RPMI8226 (cell line): Measurements from ENCODE around the gene ZC3H7B.
A peak's percentile ranks its signal among the peaks of the same experiment; 100 is the strongest.
"Not testable (repeated sequence)": the region's sequence is repeated elsewhere in the genome, so short reads cannot be mapped to it uniquely, and the experiment has no call there.

Experiments used
- DNase-seq: peaks from one replicate; pipeline ENCODE4 v3.0.0-alpha.2; 2015

Gene ZC3H7B, protein sequence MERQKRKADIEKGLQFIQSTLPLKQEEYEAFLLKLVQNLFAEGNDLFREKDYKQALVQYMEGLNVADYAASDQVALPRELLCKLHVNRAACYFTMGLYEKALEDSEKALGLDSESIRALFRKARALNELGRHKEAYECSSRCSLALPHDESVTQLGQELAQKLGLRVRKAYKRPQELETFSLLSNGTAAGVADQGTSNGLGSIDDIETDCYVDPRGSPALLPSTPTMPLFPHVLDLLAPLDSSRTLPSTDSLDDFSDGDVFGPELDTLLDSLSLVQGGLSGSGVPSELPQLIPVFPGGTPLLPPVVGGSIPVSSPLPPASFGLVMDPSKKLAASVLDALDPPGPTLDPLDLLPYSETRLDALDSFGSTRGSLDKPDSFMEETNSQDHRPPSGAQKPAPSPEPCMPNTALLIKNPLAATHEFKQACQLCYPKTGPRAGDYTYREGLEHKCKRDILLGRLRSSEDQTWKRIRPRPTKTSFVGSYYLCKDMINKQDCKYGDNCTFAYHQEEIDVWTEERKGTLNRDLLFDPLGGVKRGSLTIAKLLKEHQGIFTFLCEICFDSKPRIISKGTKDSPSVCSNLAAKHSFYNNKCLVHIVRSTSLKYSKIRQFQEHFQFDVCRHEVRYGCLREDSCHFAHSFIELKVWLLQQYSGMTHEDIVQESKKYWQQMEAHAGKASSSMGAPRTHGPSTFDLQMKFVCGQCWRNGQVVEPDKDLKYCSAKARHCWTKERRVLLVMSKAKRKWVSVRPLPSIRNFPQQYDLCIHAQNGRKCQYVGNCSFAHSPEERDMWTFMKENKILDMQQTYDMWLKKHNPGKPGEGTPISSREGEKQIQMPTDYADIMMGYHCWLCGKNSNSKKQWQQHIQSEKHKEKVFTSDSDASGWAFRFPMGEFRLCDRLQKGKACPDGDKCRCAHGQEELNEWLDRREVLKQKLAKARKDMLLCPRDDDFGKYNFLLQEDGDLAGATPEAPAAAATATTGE

DNA sequence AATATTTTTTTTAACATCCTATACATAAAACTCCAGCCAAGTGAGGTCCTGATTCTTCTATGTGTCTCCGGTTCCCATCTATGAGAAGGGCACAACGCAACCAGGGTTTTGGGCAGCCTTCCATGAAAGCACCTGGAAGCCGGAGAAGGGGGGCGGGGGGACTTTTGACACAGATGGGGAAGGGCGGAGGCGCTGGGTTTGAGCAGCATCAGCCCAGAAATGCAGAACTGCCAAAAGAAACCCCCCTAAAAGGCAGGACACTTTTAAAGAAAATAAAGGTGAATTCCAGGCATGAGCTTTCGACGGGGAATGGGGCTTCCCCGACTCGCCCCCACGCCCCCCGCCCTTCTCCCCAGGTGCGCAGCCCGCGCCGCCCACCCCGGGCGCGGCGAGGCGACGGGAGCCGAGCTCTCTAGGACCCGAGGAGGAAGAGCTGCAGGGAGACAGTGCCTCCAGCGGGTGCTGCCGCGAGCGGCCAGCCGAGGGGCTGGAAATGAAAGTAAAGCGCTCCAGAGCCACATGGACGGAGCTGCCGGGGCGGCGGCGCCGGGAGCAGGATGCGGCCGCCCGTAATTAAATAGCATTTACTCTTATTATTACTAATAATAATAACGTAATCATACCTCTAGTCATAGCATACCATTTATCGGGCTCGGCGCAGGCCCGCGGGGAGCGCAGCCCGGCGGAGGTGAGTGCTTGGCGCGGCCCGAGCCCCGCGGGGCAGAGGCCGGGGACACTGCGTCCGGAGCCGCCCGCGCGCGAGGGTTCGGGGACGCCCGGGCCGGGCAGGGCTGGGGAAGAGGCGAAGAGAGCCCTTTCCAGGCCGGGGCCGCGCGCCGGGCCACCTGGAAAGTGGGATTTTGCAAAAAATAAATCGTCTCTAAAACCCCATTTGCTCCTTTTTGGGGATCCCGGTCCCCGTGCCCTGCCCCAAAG is at the start of gene ZC3H7B:
Gene ZC3H7B (plus strand): TSS at position 441 of the 936 bp plus-strand sequence. CDS start 19,136 bp downstream, outside the sequence.
- peak; percentile 91 for DNase-seq

DNA sequence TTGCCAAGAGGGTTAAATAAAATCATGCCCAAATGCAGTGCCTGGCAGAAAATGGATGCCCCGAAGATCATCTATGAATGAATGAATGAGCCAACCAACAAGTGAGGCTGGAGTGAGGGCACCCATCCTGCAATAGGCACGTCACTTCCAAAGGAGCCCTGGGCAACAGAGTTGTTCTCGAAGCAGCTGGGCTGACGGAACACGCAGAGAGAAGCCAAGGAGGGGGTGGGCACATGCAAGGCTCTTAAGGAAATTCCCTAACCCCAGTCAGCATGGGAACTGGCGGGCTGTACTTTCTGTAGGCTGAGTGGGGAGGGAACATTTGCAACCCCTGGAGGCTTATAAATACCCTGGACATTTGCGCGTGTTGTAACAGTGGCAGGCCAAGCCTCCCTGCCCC is 49.0 kb upstream of the ZC3H7B start:
- DNase-seq: no peak

DNA sequence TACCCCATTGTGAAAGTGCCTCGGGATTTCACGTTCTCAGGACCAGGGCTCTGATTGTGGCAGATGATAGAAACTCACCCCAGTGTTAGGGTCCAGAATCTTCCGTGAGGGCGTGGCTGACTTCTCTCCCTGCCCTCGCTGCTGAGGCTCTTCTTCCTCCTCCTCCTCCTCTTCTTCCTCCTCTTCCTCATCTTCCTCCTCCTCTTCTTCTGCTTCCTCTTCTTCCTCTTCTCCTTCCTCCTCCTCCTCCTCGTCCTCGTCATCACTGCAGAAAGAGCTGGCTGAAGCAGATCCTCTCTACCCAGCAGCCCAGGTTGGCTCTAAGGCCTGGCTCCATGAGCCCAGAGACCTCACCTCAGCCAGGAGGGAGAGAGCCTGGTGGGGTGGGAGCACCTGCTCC is 47.1 kb upstream of the ZC3H7B start:
- DNase-seq: no peak

DNA sequence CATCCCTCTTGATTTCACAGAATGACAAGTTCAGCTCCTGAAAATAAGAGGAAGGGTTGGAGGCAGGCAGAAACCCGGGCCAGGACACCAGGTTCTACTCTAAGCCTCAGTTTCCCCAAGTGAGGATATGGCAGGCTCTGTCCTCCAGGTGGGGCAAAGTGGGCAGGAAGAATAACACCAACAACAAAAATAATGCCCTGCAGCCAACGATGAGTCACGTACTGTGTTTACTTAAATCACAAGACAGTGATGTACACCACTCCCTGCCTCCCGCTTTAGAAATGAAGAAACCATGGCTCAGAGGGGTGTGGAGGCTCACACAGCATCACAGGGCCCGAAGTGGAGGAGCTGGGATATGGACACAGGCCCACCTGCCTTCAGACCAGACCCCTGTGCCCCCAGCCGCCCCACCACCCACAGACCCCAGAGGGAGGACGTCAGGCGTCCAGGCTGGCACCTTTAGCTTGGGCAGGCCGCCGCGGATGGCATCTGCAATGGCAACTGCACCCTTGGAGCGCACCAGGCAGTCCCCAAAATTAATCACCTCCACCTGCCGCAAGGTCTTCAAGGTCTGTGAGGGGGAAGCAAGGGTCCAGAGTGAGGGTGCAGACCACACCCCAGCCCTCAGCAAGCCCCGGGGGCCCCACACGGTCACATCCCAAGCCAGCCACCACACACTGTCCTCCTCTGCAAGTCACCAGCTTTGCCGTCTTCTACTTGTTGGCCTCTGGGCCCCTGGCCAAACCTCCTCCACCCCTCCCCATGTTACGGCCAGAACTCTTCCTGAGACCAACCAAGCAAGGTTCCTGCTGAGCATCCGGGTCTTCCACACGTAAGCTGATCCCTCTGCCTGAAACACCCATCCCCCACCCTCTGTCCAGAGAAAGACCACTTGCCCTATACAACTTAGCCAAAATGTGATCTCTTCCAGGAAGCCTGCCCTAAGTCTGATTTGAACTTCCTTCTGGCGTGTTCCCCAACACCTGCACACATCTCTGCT is 44.8 kb upstream of the ZC3H7B start:
- DNase-seq: no peak

DNA sequence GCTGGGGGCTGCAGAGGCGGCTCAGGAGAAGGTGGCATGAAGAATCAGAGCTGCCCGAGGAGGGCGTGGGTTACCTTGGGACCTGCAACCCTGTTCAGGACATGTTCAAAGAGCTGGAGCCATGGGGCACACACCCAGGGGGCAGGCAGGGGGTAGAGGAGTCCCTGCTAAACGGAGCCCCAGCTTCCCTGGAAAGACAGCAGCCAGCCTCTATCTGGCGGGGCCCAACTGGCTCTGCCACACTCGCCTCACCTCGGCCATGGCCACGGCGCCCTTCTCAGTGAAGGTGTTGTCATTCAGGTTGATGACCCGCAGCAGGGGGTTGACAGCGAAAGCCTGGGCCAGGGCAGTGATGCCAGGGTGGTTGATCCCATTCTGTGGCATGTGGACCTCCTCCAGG is 43.6 kb upstream of the ZC3H7B start:
- DNase-seq: no peak

DNA sequence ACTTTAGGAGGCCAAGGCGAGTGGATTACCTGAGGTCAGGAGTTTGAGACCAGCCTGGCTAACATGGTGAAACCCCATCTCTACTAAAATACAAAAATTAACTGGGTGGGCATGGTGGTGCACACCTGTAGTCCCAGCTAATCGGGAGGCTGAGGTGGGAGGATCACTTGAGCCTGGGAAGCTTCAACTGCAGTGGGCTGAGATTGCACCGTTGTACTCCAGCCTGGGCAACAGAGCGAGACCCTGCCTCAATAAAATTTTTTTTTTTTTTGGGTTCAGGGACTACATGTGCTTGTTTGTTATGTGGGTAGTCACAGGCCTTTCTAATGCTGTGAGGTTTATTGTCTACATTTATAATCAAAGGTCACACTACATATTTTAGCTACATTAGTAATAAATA is 41.6 kb upstream of the ZC3H7B start:
- not testable (repeated sequence) for DNase-seq

DNA sequence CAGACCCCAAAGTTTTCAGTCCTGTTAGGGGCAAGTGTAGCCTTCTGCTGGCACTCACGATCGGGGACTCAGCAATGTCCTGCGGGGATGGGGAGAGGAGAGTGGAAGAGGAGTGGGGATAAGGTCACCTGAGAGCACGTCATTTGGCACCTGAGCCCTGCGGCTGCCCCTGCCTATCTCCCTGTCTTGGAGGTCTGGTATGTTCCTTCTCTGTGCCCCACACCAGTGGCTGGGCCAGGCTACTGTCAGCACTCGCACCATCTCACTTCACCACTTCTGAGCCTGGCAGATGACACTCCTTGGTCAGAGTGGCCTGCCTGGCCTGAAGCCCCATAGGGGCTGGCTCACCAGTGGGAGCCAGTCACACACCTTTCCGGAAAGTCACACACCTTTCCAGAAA is 40.5 kb upstream of the ZC3H7B start:
- DNase-seq: no peak

DNA sequence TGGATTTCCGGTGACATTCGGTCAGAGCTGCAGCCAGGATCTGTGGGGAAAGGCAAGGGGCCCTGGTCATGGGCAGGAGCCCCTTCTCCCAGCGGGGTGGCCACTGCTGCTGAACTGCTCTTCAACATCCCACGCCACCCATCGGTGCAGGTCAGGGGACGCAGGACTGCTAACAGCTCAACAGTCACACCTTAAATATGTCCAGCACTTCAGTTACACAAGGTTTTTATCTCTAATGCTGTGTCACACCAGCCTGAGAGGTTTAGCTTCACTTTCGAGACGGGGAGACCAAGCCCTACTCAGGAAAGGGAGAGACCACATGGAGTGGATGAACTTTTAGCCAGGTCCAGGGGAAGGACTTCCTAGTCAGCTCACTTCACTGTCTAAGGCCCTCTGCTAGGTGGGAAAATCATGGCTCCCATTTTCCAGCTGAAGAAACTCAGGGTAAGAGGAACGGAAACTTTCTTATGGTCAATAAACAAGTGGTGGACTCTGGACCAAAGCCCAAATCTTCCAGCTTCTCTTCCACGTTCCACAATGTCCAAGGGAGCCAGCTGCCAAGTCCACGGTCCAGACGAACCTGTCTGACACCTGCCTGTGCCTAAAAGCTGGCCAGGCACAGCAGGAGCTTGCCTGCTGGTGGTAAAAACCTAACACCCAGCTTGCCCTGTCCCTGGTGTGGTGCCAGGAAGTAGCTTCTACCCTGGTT is 39.6 kb upstream of the ZC3H7B start:
- no peak for DNase-seq

DNA sequence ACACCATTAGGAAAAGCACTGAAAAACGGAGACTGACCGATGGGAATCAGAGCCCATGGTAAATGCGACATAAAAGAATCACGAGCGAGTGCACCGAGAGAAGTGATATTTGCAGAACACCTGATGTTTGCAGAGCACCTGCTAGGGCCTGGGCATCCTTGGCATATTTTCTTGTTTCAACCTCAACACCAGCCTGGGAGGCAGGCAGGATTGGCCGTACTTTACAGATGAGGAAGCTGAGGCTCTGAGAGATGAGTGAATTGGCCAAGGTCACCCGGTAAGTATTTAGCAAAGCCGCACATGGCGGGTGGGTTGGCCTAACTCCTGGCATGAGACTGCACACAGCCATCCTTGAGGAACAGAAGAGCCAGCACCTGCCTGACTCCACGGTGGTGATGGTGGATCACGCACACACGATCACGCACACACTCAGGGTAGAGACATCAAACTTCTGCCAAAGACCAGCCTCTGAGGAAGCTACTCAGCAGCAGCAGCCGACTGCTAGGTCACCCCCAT is 39.0 kb upstream of the ZC3H7B start:
- DNase-seq: no peak

DNA sequence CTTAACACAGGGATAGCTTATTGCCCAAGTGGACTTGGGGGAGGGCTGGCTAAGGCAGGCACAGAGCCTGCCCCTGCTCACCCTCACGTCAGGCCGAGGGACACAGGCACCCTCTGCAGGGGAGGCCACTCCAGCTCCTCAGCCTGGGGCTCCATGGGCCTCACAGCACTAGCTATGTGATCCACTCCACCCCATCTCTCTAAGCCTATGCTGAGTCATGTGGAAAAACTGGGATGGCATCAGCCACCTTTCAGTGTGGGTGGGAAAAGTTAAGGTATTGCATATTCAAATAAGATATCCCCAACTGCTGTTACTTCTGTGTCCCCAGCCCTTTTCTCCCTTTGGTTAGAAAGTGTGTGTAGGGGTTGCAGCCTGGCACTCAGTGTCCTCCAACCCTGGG is 37.6 kb upstream of the ZC3H7B start:
- DNase-seq: no peak

DNA sequence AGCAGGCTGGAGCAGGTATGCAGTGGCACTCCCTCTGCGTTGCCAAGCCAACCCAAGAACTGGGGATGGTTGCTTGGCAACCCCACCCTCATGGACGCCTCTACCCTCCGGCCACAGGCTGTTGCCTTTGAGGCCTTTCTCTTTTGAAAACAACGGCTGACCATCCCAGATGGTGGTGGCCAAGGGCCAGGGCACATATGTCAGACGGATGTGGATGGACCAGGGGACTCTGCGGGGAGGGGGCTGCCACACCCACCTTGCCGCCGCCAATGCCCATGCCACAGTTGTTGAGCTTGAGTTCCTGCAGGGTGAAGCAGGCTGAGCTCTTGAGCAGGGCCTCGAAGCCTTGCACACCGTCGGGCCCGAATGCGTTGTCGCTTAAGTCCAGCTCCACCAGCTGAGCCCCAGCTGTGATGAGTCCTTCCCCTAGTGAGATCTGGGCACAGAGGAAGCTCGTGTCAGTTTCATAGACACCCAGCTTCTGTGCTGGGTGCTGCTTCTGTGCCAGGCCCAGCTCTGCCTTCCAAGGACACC is 36.9 kb upstream of the ZC3H7B start:
- DNase-seq: no peak

DNA sequence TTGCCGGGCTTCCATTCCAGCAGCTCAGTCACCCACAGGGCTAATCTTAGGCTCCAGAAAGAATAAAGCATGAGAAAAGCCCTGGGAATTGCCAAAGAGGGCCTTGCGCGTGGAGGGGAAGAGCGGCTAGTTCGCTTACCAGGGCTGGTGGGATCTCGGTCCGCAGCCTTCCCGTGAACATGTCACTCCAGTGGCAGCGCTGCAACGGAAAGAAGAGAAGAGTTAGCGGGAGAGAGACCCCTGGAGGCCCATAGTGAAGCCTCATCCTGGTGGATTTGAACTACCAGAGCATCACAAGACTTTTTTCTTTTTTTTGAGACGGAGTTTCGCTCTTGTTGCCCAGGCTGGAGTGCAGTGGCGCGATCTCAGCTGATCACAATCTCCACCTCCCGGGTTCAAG is 33.4 kb upstream of the ZC3H7B start:
- no peak for DNase-seq

DNA sequence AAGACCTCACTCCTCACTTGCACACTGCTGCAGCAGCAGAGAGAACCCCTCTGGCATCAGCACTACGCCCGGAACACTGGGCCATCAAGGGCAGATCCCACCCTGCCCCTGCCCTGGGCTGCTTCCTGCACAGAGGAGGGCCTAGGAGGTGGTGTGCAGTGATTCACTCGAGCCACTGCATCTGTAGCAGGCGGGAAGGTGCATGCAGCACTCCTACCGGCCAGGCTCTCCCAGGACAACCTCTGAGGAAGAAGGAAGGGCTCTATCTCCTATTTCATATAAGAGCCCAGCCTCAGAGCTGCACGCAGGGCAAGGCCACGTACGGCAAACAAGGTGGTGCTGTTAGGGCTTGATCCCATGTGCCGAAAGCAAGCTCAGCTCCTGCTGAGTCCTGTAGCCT is 29.5 kb upstream of the ZC3H7B start:
- DNase-seq: no peak

DNA sequence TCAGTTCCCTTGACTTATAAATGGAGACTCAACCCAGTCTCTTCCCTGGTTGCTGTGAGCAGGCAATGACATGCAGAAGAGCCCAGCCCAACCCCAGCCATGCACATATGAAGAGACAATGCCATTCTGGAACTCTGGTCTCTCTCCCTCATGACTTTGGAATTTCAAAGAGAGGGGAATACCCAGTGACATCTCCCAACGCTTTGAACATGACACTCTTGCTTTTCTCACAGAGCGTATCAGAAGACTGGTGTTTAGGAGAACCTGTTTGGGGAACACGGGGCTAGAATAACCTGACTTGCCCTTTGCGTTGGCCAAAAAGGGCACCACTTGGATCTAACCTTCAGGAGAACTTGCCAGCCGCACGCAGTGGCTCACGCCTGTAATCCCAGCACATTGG is 28.2 kb upstream of the ZC3H7B start:
- no peak for DNase-seq

DNA sequence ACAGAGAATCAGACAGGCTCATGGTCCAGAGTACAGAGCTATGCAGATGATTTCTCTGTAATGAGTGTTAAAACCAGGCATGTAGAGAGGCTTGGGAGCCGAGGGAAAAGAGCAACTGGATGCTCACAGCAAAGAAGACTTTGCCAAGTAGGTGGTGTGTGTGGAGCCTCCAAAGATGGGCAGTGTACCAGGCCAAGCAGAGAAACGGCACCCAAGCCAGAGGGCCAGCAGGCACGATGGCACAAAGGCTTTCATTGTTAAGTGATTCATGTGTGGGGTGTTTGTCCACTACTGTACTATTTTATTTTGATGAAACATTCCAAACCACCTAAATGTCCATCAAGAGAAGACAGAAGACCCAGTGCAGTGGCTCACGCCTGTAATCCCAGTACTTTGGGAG is 26.5 kb upstream of the ZC3H7B start:
- no peak for DNase-seq

DNA sequence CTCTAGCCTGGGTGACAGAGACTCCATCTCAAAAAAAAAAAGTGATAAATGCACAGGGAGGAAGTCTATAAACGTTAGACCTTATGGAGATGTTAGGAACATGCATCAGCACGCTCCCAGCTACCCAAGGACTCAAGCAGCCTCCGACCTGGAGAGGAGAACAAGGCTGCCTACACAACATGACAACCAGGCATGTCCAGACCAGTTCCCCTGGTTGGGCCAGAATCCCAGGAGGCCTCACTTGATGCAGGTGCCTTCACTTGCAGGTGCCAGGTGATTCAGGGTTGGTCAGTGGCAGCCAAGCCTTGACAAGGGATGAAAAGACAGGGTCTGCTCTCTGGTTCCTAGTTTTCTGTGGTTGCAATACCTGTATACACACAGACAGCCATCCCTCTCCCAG is 21.3 kb upstream of the ZC3H7B start:
- no peak for DNase-seq

DNA sequence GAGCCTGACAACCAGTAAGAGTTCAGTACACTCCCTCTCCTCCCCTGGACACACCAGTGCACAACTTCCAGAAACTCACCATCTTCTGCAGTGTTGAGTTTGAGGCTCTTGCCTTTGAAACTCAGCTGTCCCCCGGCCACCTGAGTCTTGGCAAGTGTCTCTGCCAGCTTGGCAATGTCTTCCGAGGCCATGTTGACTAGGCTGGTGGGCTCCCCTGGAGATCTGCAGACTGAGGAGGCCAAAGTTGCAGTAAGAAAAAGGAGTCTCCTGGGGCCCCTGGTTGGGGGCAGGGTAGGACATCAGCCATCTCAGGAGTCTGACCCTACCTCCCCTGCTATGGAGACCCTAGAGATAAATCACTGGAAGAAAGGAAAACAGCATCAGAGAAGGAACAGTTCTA is 20.5 kb upstream of the ZC3H7B start:
- DNase-seq: no peak

DNA sequence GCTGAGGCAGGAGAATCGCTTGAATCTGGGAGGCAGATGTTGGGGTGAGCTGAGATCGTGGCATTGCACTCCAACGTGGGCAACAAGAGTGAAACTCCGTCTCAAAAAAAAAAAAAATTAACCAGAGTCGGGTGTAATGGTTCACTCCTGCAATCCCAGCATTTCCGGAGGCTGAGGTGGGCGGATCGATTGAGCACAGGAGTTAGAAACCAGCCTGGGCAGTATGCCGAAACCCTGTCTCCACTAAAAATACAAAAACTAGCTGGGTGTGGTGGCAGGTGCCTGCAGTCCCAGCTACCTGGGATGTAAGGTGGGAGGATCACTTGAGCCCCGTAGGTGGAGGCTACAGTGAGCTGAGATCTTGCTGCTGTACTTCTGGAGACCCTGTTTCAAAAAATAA is 16.9 kb upstream of the ZC3H7B start:
- DNase-seq: no peak

DNA sequence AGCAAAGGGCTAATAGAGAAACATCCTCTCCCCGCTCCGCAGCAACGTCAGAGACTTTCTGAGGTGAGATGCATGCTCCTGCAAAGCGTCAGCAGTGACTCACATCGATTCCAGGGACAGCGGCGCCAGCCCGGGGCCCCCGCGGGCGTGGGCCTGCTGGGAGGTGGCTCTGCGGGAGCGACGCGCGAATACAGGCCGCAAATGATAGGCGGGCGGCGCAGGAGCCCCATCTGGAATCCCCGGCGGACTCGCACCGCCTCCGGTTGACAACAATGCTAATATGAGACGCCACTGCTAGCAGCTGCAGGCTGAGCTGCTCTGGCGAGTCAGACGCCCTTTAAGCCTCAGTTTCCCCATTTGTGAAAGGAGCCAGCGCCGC is 15.9 kb upstream of the ZC3H7B start:
- peak; percentile 65 for DNase-seq
